Ammon's horn (tissue), 1 donor: ENCODE measurements around the gene DPYSL4.

ENCODE experiments used
- DNase-seq: peaks from one replicate; pipeline ENCODE4 v3.0.0-alpha.2; 2016; ENCODE audit warnings: low spot score

The DPYSL4 gene

DNA sequence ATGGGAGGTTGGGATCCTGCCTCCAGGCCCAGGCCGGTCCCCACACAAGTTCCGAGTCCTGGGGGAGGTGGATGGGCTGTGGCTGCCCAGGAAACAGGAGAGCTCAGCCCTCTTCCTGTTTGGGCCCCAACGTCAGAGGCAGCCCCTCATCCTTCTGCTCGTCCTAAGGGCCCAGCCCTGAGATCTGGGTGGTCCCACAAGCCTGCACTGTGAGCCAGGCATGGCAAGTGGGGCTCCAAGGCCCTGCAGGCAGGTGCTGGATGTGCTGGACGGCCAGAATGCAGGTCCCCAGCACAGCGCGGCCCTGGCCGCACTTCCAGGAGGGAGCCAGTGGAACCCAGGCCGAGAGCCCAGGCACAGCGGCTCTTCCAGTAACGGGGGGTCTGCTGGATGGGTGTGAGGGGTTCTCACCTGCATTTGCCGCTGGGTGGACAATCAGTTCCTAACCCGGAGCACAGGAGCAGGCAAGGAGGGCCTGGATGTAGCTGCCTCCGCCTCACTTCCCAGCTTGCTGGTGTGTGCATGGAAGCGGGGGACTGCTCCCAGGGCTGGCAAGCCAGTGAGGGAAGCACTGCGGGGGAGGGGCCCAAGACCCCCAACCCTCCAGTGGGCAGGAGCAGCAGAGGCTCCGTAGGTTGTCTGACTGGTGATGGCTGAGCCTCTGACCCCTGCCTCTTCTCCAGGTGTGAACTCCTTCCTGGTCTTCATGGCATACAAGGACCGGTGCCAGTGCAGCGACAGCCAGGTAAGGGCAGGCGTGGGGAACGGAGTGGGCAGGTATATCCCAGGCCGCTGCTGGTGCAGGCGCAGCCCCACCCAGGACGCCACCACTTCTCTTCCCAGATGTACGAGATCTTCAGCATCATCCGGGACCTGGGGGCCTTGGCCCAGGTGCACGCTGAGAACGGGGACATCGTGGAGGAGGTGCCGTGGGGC is 9.7 kb downstream of the DPYSL4 start:
- no peak for DNase-seq

DNA sequence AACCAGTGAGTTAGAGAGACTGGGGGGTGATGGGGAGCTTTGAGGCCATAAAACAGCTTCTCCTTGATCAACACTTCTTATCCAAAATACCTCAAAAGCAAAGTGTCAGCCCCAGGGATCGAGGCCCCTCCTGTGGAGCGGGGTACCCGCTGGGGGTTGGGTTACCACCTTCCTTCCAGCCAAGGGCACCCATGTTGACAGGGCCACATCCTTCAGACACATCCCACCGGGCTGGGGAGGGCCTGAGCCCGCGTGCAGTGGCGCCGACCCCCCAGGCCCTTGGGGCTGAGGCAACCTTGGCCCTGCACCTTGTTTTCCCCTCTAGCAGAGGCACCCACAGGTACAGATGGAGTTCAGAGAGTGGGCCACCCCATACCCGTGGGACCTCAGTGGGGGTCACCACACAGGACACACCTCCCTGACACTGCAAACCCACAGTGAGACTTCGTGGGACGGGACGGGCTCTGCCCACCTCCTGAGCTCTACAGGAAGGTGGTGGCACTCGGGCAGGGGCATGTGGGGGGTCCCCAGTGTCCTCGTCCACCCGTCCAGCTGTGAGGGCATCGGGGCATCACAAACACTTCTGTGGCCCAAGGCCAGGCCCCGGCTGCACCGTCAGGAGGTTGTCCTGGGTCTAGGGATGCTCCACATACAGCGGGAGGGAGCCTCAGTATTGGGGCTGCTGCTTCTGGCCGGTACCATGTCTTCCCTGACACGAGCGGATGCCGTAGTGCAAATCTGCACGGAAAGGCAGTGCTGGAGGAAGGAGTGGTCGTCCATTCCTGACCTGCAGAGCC is 10.7 kb downstream of the DPYSL4 start:
- no peak for DNase-seq

DNA sequence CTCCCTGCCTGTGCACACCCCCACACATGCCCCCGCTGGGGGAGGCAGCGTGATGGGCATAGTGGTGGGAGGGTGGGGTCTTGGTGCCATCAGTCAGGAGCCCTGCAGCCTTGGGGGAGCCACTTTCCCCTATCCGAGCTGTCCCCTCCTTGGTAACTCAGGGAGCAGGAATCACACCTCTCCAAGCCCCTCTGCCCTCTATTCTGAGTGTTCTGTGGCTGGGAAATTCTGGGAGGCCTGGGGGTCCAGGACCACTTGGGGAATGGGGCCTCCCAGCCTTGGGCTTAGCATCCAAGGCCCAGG is 11.3 kb downstream of the DPYSL4 start:
- DNase-seq = no peak

DNA sequence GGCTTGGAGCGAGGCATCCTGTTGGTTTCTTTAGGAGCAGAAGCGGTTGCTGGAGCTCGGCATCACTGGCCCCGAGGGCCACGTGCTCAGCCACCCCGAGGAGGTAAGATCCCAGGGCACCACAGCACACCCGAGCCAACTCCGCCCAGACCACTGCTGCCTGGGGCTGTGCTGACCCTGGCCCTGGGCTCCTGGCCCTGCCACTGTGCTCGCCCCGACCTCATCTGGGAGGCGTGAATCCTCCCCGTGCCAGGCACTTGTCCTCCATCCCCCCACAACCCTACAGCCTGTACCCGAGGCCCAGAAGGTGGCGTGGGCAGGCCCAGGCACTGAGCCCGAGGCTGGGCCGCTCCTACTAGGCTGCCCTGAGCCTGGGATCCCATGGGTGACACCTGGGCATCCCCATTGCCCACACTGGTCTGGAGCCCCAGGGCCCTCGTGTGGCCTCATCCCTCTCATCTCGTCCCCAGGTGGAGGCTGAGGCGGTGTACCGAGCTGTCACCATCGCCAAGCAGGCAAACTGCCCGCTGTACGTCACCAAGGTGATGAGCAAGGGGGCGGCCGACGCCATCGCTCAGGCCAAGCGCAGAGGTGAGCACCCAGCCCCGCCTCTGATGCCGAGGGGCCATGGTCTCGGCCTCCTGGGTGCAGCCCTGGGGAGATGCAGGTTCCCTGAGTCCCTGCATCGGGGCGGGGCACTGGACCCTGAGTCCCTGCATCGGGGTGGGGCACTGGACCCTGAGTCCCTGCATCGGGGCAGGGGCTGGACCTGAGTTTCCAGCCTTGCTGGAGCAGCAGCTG is 11.8 kb downstream of the DPYSL4 start:
- no peak for DNase-seq

DNA sequence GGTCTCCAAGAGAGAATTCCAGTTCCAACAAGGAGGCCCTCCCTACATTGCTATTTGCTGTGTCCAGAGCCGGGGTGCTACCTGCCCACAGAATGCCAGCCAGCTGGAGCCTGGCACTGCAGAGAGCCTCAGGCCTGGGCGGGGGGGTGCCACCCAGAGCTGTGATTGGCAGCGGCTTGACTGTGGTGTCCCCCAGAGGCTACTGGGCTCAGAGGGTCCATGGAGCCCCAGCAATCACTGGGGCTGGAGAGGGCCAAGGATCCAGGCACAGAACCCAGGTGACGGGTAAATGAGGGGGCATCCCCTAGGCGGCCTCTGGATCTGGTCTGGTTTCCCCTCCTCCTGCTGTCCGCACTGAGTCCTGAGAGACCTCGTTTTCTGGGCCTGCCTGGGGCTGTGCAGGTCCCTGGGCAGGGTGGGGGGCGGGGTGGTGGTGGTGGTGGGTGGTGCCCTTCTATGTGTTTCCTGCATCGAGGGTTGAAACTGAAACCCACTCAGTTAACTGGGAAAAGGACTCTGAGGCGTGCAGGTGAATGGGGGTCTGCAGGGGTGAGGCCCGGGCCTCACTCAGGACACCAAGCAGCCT is 12.6 kb downstream of the DPYSL4 start:
- no peak for DNase-seq

DNA sequence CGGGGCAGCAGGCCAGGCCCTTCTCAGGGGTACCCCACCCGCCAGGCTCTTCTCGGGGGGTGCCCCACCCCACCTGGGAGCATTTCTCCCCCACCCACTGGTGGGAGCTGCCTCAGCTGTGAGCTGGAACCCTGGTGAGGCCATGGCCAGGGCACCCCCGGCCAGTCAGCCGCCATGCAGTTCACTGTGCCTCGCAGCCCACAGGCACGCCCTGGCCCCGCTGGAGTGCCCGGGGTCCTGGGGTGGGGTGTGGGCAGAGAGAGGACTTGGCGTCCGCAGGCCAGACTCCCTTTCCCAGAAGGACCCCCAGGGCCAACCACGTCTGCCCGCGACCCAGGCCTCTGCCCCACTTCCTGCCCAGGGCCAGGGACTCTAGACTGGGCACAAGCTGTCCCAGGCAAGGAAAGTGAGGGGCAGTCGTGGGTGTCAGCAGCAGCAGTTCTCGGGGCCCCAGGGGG is 13.1 kb downstream of the DPYSL4 start:
- no peak for DNase-seq

DNA sequence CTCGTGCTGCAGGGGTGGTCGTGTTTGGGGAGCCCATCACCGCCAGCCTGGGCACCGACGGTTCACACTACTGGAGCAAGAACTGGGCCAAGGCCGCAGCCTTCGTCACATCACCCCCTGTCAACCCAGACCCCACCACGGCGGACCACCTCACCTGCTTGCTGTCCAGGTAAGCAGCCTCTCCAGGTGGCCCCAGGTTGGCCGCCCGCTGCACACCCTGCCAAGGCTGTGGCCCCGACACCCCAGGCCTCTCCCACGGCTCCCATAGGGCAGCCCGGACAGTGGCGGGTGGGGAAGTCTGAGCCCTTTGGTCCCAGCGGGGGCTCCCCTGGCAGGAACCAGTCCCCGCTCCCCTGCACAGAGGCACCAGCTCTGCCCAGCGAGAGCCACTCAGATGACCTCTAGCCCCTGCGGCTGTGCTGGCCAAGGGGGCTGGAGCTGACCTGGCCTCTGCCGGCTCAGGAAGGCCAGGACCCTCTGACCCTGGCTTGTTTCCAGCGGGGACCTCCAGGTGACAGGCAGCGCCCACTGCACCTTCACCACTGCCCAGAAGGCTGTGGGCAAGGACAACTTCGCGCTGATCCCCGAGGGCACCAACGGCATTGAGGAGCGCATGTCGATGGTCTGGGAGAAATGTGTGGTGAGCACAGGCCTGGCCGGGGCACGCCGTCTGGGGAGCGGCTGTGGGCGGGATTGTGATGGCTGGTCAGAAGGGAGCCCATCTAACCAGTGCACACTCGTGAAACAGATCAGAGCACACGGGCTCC is 13.8 kb downstream of the DPYSL4 start:
- DNase-seq = no peak

DNA sequence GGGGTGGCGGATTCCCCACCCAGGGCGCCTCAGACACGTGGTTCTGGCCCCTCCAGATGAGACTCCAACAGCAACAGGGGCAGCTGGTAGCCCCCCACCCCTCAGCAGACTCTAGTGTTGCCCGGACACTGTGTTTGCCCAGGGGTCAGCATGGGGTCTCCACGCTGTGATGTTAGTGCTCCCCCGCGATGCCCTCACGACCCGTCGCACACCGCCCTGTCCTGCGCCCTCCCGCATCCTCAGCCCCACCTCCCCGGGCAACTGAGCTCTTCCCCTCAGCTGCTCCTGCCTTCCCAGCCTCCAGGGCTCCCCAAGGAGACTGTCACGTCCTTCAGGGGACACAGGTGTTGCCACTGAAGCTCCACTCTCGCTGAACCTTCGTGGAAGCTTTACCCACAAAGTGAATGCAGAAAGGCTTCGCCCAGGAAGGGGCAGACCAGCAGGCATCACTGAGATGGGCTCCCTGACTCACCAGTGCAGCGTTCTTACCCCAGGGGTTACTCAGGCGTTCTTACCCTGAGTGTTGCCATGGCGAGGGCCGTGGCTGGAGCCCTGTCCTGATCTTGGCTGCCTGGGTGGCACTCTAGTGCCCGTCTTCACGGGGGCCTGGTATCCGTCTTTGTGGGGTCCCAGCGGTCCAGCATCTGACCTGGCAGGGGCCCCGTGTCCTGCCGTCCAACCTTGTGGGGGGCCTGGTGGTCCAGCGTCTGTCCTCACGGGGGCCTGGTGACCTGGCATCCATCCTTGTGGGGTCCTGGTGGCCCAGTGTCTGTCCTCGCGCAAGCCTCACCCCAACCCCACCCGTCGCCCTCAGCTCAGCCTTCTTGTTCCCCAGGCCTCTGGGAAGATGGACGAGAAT is 14.6 kb downstream of the DPYSL4 start:
- no peak for DNase-seq

DNA sequence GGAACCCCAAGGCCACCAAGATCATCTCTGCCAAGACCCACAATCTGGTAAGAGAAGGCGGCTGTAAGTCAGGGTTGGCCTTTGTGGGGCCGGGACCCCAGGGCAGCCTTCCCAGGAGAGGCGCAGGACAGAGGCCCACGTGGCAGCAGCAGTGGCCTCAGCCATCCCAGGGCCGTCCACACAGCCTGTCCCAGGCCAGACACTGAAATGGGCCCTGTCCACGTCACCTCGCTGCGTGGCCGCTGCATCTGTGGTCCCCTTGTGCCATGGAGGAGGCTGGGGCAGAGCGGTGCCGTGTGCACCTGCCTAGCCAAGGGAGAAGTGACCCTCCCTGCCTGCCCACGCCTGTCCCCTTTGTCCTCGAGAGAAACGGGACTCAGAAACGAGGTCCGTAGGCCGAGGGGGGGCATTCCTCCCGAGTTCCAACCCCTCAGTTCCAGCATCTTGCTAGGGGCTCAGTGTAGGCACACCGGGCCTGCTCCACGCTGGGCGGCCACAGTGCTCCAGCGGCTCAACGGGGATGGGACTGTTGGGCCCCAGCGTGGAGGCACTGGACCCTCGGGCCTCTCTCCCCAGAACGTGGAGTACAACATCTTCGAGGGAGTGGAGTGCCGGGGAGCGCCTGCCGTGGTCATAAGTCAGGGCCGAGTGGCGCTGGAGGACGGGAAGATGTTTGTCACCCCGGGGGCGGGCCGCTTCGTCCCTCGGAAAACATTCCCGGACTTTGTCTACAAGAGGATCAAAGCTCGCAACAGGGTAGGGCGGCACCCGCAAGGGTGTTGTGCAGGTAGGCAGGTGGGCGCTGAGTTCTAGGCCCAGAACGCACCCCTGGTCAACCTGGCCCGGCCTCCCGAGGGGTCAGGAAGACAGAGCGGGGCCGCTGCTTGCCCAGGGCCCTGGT is 15.6 kb downstream of the DPYSL4 start:
- DNase-seq = no peak

DNA sequence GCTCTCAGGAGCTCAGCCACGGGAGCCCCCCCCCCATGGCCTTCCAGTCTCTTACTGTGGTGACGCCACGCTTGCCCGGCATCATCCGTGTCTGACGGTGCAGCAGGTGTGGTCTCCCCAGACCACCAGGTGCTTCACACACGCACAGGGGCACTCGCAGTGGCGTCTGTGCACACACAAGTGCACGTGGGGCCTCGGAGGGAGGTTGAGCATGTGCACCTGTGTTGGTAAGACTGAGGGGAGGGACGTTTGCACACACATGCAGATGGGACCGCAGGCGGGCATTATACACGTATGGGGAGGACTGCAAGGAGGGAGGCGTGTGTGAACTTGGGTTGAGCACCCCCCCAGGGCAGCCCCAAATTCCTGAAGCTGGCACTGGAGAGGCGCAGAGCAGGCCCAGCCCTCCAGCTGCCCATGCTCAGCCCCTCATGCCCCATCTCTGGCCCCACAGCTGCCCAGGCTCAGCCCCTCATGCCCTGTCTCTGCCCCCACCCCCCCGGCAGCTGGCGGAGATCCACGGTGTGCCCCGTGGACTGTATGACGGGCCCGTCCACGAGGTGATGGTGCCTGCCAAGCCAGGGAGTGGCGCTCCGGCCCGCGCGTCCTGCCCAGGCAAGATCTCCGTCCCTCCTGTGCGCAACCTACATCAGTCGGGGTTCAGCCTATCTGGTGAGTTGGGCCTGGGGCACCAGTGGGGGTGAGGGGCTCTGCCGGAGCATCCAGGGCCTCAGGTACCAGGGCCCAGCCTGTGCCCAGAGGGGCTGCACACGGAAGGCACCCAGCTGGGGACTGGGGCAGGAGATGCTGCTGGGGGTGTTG is 16.7 kb downstream of the DPYSL4 start:
- no peak for DNase-seq

DNA sequence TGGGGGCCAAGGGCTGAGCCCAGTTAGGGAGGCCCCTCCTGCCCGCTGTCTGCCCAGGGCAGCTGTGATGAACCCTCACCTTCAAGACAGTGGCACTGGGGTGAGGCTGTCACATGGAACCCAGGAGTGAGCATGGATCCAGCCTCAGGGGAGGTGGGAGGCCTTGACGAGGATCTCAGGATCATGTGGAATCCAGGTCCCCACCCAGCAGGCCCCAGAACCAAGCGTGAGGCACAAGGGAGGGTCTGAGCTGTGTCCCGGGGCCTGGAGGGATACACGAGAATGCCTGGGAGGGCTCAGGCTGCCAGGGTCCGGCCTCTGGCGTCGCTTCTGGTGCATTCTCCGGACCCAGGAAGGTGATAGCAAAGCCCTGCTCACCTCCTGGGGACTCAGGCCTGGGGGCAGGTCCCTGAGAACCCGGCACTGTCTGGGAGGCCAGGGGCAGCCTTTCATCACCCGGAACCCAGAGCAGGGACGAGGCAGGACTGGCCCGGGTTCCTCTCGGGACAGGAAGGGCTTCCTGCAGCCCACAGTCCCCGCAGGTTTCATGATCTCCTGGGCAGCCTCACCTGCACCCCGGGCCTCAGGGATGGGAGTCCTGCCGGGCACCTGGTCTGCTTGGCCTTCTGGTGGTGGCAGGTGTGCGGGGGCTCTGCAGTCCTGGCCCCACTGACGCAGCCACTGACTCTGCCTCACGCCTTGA is 17.5 kb downstream of the DPYSL4 start:
- no peak for DNase-seq

DNA sequence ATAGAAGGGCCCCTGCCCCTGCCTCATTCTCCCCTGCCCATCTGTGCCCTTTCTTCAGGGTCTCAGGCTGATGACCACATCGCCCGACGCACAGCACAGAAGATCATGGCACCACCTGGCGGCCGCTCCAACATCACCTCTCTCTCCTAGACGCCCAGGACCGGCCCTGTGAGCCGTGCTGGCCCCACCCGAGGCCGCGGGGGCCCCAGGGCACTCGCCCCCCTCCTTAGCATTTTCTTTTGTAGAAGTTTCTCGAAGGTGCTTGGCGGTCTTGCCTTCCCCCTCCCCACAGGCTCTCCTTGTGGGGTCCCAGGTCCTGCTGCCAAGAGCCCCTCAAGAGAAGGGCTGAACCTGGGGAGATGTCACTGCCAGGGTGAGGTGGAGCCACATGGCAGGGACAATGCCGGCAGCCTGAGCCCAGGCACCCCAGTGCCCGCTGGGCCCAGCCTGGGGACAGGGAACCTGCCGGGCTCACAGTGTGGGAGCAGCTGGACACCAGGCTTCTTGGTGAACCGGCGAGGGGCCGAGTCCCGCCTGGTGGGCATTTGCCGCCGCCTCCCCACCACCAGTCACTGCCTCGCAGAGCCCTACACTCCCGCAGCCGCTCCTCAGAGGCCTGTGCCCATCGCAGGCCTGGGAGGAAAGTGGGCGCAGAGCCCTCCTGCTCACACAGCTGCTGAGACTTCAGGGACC is 18.2 kb downstream of the DPYSL4 start:
- DNase-seq = no peak

DNA sequence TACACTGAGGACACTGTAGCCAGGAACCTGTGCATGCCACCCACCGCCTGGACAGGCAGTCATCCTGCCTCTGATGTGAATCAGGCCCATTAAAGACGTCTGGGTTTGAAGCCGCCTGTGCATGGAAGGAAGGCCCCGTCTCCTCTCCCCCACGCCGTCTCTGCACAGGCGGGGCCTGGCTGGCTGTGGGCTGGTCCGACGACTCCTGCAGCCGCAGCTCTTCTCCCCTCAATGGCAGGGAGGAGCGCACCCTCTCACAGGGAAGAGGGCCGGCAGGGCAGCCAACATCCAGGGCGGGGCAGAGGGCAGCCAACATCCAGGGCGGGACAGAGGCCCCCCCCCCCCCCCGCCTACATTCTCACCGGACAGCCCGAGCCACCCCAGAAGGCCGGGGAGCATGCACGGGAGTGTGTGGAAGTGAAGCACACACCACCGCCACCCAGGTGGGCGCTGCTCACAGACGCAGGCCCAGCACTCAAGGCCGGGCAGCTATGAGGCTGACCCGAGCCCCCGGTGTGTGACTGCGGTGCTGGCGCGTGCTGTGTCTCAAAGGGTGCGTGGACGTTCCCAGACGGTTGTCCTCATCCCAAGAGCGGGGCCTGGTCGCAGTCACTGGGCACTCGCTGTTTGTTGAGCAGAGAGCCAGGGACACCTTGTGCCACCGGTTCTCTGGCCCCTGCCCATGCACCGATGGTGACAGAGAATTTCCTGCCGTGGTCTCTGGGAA is 19.1 kb downstream of the DPYSL4 start:
- no peak for DNase-seq

DNA sequence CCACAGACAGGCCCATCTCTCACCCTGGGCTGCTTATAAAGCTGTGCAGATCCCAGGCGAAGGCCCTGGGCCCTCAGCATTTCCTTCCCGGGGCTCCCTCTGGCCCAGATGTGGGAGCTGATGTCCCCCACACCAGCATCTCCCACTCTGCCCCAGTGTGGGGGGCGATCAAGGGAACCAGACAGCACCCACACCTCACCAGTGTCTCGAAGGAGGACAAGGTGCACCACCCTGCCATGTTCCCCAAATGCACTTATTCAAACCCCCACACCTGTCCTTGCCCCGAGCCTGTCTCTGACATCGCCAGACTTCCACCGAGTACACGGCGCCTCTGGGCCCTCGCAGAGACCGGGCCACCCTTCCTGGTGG is 19.6 kb downstream of the DPYSL4 start:
- no peak for DNase-seq

DNA sequence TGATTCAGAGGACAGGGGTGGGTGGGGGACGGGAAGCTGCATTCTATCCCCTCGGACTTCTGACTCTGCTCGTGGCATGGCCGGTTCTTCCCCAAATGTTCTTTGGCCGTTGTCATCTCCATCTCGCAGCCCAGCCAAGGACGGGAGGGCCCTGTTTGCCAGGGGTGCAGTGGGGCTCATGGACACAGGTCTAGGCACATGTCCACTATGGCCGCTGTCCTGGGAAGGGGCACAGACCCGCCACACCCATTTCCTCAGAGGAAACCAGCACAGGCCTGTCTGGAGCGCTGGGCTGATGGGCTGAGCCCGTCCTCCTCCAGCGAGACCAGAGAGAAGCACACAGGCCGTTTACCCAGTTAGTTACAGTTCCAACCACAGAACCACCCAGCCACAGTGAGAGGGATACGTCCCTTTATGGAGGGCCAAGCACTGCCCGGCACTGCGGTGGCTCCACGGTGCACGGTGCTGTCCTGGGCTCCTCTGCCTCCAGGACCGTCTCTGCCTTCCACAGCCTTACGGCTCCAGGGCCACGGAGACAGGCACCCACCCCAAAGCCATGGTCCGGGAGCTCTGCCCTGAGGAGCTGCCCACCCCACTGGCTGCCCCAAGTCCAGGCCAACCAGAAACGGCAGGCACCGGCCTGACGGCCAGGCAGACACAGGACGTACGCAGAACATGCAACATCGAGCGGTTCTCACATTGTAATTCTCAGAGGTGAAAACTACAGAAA is 20.2 kb downstream of the DPYSL4 start:
- DNase-seq = no peak
